ENCODE data around the gene RARA. TPM values are rescaled to one million over a fixed set of nuclear protein-coding genes. Genes with fewer than 3 reads are reported as not detected.

RARA gene
- total and polyA plus RNA-seq, 2 donors (not counting 1 experiment from before 2014, with no cell fraction given), result 7.0 to 7.8 TPM

GRCh38 chr17:40355804-40356758 is 47.1 kb downstream of the RARA start:
- Histone ChIP-seq H3K27me3 (ENCODE audit: control insufficient read depth, insufficient read depth, low read length) (no peaks in the 10 kb centered on the region), H2AFZ (ENCODE audit: low read length) (no peak overlapping the region), H4K20me1 (ENCODE audit: control insufficient read depth, extremely low read depth, insufficient read depth, low read length) (no peaks in the 10 kb centered on the region), H3K27ac (ENCODE audit: insufficient read depth, low read length) (no peak overlapping the region), H3K4me3 (replicated peaks in 1 of 4; ENCODE audit: control extremely low read depth in 1 of 4, insufficient read depth in 1 of 4, low read depth in 3 of 4, low read length in 4 of 4) (no peak overlapping the region), H3K79me2 (ENCODE audit: control insufficient read depth, insufficient read depth, low read length) (no peaks in the 10 kb centered on the region), H3K4me1 (ENCODE audit: control insufficient read depth, extremely low read depth, insufficient read depth, low read length) (peaks cover 8% of the 10 kb centered on the region), H3K9ac (ENCODE audit: insufficient read depth, low read length) (no peak overlapping the region), H3K9me3 (ENCODE audit: control insufficient read depth, insufficient read depth, low read depth, low read length) (no peaks in the 10 kb centered on the region), H3K4me2 (ENCODE audit: extremely low read depth, insufficient read depth, low read length) (no peak overlapping the region), H3K36me3 (ENCODE audit: control insufficient read depth, insufficient read depth, low read length) (peaks cover 21% of the 10 kb centered on the region)
- no peak for TF ChIP-seq CTCF (conservative IDR thresholded peaks at IDR 0.05 in 1 of 2, IDR thresholded peaks at IDR 0.05 in 1 of 2; ENCODE audit: low read depth in 1 of 2, low read length in 2 of 2)
- no peak for TF ChIP-seq EZH2 (IDR thresholded peaks at IDR 0.05; ENCODE audit: low read length, missing control alignments)
- DNase-seq (ENCODE audit: low read depth in 2 of 2), result no peak

GRCh38 chr17:40356990-40357881 is 48.3 kb downstream of the RARA start:
- Histone ChIP-seq H3K4me2 (ENCODE audit: extremely low read depth, insufficient read depth, low read length) (no peak overlapping the region), H3K9me3 (ENCODE audit: control insufficient read depth, insufficient read depth, low read depth, low read length) (no peaks in the 10 kb centered on the region), H3K9ac (ENCODE audit: insufficient read depth, low read length) (no peak overlapping the region), H4K20me1 (ENCODE audit: control insufficient read depth, extremely low read depth, insufficient read depth, low read length) (no peaks in the 10 kb centered on the region), H2AFZ (ENCODE audit: low read length) (no peak overlapping the region), H3K4me1 (ENCODE audit: control insufficient read depth, extremely low read depth, insufficient read depth, low read length) (peaks cover 8% of the 10 kb centered on the region), H3K27ac (ENCODE audit: insufficient read depth, low read length) (no peak overlapping the region), H3K79me2 (ENCODE audit: control insufficient read depth, insufficient read depth, low read length) (no peaks in the 10 kb centered on the region), H3K4me3 (replicated peaks in 1 of 4; ENCODE audit: control extremely low read depth in 1 of 4, insufficient read depth in 1 of 4, low read depth in 3 of 4, low read length in 4 of 4) (no peak overlapping the region), H3K36me3 (ENCODE audit: control insufficient read depth, insufficient read depth, low read length) (peaks cover 19% of the 10 kb centered on the region), H3K27me3 (ENCODE audit: control insufficient read depth, insufficient read depth, low read length) (no peaks in the 10 kb centered on the region)
- no peak for DNase-seq (ENCODE audit: low read depth in 2 of 2)
- TF ChIP-seq CTCF (conservative IDR thresholded peaks at IDR 0.05 in 1 of 2, IDR thresholded peaks at IDR 0.05 in 1 of 2; ENCODE audit: low read depth in 1 of 2, low read length in 2 of 2) (no peak), EZH2 (IDR thresholded peaks at IDR 0.05; ENCODE audit: low read length, missing control alignments) (no peak)

Measured in fibroblast of lung (primary cell).